Stimulated activated naive CD8-positive, alpha-beta T cell treated with anti-CD3 and anti-CD28 coated beads, Interleukin-15, Interleukin-2, amounts not matched to agents 100 U/mL and 50 U/mL, for 24 hours (primary cell): Measurements from ENCODE around the gene SH3GL1.
"Not testable (repeated sequence)": the region's sequence is repeated elsewhere in the genome, so short reads cannot be mapped to it uniquely, and the experiment has no call there.

Source experiments
- ATAC-seq: fragments of 150-1000 bp; cut with Tn5 transposase; one replicate; pipeline ENCODE4 v1.10.0; 2021
- DNase-seq: peaks from one replicate; pipeline ENCODE4 v3.0.0; 2021

The SH3GL1 gene

DNA sequence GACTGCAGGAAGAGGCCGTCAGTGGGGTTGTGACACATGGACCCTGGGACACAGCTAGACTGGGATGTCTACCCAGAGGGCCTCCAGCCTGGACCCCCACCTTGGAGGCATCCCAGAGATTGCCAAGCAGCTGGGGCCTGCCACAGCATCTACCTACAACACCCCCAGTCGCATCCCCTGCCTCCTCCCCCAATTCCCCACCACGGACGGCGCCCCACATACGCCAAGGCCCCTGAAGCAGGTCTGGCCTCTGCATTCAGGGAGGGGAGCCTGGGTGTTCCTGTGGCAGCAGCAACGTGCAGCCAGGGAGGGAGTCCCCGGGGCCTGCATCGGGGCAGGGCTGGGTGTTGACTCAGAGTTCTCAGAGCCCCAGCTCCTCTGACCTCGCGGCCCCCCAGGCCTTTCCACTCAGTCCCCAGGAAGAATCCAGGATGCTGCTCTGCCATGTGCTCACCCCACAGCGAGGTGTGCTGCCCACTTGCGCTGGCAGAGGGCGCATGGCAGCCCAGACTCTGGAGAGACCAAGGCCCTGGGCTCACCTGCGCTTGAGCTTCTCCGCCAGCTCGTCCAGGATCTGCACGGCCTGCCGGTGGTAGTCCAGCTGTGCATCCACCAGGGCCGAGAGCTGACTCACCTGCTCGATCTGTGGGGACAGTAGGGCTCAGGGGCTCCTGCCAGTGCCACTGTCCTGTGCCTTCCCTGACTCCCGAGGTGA lies 37.4 kb downstream of the SH3GL1 start:
- no peak for DNase-seq
- no peak for ATAC-seq

DNA sequence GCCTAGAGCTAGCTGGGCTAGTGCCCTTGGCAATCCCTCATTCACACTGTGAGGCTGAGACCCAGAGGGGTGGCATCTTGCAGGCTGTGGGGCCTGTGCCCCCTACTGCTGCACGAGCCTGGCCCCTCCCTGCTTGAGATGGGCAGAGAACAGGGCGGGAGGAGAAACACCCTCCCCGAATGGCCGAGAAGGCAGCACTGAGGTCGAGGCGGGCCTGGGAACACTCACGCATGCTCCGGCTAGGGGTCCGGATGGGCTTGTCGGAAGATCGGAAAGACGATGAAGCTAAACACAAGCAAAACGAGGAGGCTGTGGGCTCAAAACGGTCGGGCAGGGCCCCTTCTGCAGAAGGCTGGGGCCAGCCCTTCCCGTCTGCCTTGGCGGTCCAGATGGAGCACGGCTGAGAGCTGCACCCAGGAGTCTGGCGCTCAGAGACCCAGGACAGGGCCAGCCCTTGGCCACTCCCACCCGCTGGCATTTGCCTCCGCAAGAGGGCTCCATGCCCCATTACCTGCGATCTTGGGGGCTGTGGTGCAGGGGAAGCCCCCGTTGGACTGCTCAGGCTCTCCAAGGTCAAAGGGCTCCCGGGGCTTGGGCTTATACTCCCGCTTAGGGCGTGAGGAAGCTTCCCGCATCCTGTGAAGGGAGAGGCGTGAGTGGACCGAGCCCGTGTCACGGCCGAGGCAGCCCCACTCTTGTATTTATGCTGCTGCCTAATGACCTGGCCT lies 38.1 kb downstream of the SH3GL1 start:
- ATAC-seq (no peak), DNase-seq (no peak)

DNA sequence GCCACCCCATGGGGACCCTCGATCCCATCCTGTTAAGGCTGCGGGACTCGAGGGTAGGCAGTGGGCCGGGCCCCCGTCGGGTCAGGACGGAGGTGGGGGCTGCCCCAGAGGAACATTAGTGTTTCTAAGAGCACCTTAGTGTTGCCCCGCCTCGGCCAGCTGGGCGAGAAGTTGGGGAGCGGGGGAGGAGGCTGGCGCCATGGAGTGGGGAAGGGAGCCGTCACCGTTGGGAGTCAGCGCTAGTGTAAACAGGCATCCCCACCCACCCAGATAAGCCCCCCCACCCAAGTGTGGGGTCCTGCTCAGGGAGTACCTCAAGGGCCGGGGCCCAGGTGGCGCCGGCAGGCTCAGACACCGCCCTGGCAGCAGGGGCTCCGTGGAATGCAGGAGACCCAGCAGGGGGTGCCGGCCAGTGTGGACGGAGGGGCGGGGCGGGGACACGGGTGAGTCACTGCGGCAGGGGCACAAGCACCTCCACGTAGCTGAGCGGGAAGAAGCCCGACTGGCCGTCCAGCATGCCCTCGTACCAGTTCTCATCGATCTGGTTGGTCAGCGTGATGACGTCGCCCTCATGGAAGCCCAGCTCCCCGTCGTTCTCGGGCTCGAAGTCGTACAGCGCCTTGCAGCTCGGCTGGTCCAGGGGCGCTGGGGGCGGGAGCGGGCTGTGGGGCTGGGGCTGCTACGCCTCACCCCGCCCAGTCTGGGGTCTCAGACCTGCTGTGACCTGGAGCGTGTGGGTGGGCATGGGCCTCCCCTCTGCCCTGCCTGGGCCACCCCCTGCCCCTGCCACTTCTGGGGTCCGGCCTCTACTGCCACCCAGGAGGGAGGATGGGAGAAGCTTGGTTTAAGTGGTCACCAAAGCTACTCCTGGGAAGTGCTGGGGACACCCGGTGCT lies 38.9 kb downstream of the SH3GL1 start:
- no peak for ATAC-seq

DNA sequence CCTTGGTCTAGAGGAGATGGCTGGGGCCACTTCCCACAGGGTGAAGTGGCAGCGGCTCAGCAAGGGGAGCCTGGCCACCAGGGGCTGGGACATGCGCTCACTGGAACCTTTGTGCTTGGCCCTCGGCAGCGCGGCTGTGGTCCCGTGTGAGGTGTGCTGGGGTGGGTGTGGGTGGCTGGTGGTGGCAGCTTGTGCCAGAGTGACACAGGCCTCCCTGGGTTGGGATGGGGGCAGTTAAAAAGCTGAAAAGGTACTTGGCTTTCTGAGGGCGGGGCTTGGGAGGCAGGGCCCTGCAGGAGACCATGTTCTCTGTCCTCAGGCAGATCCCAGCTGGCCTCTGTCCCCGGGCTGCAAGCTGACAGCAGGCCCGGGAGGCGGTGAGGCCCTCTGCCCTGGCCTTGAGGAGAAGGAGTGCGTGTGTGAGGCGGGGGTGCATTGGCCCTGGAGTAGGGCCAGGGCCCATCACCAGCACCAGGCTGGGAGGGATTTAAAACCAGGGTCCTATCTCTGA lies 39.7 kb downstream of the SH3GL1 start:
- no peak for DNase-seq
- no peak for ATAC-seq

More for the DNA sequence above, 38.9 kb downstream of the SH3GL1 start:
- no peak for DNase-seq

DNA sequence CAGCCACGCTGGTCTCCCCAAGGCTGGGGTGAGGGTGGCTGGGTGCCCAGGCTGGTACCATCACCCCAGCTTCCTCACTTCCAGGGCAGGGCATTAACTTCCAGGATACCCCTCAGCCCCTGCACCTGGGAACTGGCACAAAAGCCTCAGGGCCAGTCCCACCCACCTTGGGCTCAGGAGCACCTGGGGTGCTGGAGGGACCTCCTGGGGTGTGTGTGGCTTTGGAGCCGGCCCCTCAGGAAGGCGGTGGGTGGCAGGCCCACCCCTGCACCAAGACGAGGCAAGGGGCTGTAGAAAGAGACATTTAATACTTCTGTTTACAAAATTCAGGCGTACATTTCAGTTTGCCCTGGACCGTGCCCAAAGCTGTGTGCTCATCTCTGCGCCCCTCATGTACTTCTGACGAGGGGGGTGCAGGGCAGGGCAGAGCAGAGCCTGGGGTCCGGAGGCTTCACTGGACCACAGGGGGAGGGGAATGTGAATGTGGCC lies 40.2 kb downstream of the SH3GL1 start:
- DNase-seq (no peak), ATAC-seq (no peak)

DNA sequence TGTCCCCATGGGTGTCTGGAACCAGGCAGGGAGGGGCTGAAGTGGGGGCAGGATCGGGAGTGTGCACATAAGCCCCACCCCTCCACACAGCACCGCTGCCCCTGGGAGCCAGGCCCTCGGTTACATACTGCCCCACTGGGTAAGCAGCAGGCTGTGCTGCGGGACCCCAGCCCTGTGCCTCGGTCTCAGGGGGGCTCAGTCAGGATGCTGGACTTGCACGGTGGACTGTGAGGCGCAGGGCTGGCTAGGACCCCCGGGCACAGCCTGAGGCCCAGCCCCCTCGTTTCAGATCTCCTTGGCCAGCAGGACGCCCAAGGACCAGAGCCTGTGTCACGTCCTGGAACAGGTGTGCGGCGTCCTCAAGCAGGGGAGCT lies 40.7 kb downstream of the SH3GL1 start:
- DNase-seq = no peak
- ATAC-seq = no peak

DNA sequence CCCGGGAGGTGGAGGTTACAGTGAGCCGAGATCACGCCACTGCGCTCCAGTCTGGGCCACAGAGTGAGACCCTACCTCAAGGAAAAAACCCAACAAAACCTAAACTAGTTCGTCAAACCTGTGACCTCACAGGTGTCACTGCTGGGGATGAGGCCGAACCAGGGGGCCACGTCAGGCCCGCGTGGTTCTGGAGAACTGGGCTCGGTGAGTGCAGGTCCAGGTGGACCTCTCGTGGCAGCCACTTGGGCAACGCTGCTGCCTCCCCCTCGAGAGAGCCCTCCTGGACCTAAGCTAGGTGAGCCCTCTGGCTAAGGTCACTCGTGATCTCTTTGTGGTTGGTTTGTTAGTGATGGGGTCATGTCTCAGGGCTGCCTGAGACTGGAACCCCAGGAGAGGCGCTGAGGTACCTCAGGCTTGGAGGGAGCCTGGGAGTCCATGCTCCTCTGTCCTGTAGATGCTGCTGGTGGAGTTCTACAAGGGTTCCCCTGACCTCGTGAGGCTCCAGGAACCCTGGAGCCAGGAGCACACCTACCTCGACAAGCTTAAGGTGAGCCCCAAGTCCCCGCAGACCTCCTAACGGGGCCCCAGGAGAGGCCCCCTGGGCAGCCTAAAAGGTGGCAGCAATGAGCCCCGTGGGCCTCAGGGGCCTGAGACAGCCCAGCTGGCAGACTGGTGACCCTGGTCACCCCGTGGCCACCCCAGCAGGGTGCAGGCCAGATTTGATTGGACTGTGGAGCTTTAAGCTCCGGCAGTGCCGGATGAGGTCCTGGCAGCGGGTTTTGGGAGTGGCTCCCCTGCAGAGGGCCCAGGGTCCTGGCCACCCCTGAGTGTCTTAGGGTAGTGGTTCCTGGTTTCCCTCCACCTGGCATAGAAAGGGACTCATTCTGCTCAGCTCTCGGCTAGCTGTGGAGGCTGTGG lies 41.4 kb downstream of the SH3GL1 start:
- DNase-seq = no peak
- no peak for ATAC-seq

DNA sequence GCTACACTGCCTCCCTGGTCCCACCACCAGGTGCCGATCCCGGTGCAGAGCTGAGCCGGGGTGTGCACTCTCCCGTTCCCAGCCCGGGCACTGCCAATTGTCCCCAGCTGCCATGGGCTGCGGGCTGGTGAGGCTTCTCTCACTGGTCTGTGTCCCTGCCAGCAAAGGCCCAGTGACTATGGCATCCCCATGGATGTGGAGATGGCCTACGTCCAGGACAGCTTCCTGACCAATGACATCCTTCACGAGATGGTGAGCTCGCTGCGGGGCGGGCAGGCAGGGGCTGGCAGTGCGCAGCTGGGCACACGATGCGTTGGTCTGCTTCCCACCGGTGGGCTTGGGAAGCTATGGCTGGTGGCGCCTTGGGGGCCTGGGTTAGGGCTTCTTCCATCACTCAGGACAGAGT lies 42.4 kb downstream of the SH3GL1 start:
- ATAC-seq = no peak

DNA sequence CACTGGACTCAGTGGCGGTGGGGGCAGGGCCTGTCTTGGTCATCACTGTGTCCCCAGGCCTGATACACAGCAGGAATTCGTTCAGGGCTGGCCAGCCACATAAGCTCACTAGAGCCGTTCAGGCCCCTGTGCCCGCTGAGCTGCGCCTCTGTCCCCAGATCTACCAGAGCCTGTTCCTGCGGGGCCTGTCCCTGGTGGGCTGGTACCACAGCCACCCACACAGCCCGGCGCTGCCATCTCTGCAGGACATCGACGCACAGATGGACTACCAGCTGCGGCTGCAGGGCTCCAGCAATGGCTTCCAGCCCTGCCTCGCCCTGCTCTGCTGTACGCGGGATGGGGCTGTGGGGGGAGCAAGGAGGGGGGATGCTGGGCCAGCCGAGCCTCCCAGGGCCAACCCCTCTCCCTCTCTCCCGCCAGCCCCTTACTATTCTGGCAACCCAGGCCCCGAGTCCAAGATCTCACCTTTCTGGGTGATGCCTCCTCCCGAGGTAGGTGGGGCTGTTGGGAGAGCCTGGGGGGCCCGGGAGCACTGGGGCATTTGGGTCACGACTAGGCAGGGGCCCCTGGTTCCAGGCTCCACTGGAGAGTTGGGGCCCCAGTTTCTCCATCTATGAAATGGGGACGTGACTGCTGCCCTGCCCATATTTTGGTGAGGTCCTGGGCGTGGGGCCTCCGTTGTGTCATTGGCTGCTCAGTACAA lies 43.1 kb downstream of the SH3GL1 start:
- DNase-seq = no peak
- ATAC-seq = no peak

More for the DNA sequence above, 42.4 kb downstream of the SH3GL1 start:
- DNase-seq = no peak

DNA sequence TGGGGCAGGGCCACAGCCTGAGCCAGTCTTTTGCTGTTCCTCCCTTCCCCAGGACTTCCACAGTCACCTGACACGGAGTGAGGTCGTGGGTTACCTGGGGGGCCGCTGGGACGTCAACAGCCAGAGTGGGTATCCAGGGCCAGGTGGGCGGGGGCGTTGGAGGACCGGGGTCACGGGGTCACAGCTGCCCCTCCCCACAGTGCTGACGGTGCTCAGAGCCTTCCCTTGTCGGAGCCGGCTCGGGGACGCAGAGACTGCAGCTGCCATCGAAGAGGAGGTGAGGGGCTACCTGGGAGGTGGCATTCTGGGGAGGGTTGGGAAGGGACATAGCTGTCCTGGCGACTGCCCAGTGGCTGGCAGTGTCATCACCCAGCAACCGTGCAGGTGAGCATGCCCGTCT lies 45.5 kb downstream of the SH3GL1 start:
- ATAC-seq (no peak), DNase-seq (no peak)

DNA sequence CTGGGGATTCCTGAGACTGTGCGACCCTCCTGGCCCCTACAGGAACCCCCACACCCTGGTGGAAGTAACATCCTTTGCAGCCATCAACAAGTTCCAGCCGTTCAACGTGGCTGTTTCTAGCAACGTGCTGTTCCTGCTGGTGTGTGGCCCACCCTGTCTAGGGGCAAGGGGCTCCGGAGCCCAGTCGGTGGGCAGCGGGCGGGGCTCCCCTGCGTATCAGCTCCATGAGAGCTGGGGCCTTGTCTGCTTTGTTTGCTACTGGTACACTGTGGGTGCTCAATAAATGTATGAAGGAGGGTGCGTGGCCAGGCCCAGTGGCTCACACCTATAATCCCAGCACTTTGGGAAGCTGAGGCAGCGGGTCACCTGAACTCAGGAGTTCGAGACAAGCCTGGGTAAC lies 46.1 kb downstream of the SH3GL1 start:
- DNase-seq (no peak), ATAC-seq (no peak)

DNA sequence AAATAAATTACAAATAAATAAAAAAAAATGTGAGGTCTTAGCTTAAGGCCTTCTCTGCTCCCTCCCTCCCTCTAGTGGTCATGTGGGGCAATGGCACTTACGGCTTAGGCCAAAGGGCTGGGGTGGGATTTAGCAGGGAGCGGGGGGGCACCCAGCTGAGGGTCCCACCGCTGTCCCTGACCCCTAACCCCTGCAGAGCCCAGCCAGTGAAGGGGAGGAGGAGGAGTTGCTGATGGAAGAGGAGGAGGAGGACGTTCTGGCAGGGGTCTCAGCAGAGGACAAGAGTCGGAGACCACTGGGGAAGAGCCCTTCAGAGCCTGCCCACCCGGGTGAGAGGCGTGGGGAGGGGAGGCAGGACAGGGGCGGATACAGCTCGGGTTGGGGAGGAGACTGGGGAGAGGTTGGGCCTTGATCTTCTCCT lies 47.6 kb downstream of the SH3GL1 start:
- DNase-seq = peak; percentile 74
- peak; percentile 58 for ATAC-seq

DNA sequence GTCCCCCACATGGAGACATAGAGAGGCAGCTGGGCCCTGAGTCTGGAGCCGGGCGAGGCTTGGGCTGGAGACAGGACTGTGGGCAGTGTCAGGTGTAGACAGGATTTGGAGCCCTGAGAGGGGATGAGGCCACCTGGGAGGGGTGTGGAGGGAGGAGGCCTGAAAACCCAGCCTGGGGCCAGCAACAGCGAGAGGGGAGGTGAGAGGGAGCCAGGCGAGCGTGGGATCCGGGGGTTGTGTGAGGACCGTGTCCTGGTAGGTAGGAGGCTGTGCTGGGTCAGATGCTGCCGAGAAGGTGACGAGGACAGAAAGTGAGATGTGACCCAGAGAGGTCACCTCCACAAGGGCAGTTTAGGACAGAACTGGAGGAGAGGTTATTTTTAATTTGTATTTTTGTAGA lies 49.6 kb downstream of the SH3GL1 start:
- ATAC-seq = no peak
- DNase-seq = no peak

DNA sequence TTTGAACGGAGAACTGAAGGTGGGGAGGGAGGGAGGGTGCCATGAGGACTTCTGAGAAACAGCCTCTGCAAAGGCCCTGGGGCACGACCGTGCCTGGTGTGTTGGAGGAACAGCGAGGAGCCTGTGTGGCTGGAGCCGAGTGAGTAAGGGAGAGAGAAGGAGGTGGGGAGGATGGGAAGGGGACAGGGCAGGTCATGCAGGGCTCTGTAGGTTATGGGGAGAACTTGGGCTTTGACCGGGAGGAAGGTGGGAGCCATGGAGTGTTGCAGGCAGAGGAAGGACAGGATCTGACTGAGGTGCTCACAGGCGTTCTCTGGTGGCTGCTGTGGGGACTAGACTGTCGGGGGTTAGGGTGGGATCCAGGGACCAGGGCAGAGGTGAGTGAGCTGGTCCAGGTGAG lies 50.2 kb downstream of the SH3GL1 start:
- DNase-seq (no peak), ATAC-seq (no peak)

DNA sequence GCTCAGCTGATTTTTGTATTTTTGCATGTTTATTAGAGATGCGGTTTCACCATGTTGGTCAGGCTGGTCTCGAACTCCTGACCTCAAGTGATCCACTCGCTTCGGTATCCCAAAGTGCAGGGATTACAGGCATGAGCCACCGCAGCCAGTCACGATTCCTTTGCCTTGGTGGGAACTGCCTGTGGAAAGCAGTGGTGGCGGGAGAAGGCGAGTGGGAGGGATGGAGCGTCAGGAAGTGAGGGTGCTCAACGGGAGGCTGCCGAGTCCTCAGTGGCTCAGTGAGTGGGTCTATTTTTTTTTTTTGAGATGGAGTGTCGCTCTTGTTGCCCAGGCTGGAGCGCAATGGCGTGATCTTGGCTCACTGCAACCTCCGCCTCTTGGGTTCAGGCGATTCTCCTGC lies 51.1 kb downstream of the SH3GL1 start:
- DNase-seq, ATAC-seq: not testable (repeated sequence)

DNA sequence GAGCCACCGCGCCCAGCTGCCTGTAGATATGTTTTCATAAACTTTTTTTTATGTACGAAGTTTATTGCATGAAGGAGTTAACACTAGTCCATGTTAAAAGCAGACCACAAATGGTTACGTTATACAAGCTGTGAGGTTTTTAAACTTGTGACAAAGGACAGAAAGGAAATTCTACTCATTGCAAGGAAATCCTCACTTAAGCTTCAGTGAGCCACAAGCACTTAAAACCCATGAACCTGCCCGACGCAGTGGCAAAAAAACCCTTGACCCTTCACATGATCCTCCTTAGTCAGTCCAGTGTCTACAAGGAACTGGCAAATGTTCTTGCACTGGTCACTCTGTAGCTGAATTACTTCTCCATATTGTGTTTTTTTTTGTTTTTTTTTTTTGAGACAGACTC lies 52.8 kb downstream of the SH3GL1 start:
- ATAC-seq = no peak
- no peak for DNase-seq

DNA sequence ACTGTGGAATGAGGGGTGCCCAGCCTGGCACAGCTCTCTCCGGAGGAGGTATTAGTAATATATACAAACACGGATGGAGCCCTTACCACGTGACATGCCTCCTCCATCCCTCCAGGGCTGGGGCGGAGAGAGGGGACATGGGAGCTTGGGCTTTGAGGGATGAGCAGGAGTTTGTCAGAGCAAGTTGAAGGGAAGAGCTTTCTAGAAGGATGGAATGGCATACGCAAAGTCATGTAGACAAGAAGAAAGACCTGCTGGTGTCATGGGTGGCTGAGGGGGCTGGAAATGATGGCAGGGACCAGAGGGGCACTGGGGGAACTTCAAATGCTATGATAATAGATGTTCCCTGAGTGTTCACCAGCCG lies 54.3 kb downstream of the SH3GL1 start:
- ATAC-seq = no peak

DNA sequence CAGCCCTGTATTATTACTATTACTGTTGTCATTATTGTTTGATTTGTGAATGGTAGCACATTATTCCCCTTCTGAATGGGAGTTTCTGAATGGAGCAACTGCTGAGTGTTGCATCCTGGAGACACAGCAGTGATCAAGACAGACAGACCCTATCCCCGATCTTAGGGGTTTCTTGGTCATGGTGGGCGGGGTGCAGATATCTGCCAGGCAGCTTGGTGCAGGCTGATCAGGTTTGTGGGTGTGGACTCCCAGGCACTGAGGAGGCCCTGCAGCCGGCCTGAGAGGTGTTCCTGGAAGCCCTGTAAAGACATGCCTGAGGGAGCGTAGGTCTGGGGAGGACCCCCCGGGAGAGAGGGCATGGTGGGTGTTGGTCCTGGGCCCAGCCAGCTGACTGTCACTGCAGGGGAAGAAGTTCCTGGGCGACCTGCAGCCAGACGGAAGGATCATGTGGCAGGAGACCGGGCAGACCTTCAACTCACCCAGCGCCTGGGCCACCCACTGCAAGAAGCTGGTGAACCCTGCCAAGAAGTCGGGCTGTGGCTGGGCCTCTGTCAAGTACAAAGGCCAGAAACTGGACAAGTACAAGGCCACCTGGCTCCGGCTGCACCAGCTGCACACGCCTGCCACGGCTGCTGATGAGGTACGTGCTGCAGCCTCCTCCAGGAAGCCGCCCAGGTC lies 54.9 kb downstream of the SH3GL1 start:
- ATAC-seq (no peak), DNase-seq (no peak)

More for the DNA sequence above, 54.3 kb downstream of the SH3GL1 start:
- no peak for DNase-seq

DNA sequence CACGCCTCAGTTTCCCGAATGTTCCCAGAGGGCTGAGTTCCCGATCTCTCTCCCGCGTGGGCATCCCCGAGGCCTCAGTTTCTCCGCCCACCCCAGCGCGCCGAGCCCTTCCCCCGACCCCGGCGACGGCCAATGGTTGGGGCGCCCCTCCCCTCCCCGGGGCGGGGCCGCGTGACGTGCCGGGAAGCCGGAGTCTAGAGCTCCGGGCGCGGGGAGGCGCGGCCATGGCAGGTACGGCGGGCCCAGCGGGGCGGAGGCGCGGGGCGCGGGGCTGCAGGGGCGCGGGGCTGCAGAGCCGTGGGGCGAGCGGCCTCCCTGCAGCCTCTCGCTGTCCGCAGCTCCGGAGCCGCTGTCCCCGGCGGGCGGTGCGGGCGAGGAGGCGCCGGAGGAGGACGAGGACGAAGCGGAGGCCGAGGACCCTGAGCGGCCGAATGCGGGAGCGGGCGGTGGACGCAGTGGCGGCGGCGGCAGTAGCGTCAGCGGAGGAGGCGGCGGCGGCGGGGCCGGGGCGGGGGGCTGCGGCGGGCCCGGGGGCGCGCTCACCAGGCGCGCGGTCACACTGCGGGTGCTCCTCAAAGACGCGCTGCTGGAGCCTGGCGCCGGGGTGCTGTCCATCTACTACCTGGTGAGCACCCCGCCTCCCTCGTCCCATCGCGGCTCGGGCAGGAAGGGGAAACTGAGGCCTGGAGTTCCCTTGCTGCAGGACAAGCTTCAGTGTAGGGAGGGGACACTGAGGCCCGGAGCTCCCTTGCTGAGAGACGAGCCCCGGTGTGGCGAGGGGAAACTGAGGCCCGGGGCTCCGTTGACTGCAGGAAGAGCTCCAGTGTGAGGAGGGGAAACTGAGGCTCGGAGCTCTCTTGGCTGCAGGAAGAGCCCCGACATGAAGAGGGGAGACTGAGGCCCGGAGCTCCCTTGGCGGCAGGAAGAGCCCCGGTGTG lies 56.7 kb downstream of the SH3GL1 start, which contains the start of gene MPND:
Gene MPND, plus strand, starts transcription at position 193 of the 938 bp plus-strand sequence. Its CDS starts 32 bp downstream, at position 225.
- DNase-seq = peak; percentile 98
- peak; percentile 74 for ATAC-seq
